ENCODE results near the gene YIPF1.
"Not testable (repeated sequence)": the region's sequence is repeated elsewhere in the genome, so short reads cannot be mapped to it uniquely, and the experiment has no call there.

YIPF1 gene

GRCh38 chr1:53893999-53894636 is 4.5 kb upstream of the YIPF1 start, which contains the start of gene DIO1:
DIO1 (plus strand) TSS chr1:53894187; CDS start chr1:53894211, 24 bp downstream.
- DNase-seq, result no peak

DNA sequence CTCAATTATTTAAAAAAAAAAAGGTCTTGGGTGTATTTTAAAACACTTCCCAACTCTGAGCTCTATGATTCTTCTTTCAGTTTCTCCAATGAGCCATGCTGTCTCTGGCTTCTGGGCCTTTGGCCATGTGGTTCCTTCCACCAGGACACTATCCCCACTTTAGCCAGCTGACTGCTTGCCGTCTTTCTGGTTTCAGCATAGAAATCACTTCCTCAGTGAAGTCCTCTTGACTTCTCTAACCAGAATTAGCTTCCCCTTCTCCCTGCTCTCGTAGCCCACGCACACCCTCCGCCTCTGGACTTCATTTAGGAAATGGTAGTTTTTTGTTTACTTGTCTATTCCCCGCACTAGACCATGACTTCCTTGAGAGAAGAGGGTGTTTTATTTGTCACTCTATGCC is 3.3 kb upstream of the YIPF1 start:
- DNase-seq, result no peak

DNA sequence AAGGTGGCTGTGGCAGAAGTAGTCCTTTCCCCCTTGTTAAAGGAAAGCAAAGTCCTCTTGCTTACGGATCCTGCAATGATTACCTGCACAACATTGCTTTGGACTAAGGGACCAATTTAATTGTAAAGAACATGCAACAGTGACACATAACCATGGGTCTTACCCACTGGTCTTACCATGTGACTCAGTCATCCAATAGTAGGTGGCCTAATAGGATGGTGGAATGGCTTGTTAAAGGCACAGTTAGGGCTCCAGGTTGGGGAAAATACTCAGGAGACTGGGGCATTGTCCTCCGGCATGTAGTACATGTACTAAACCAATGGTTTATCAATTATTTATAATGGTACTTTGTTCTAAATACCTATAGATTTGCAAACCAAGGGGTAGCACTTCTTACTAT is 2.1 kb upstream of the YIPF1 start:
- no peak for DNase-seq

GRCh38 chr1:53891018-53891417 is 1.4 kb upstream of the YIPF1 start:
- no peak for DNase-seq

- no peak for DNase-seq
Observed at GRCh38 chr1:53890522-53890941, 935 bp upstream of the YIPF1 start.

DNA sequence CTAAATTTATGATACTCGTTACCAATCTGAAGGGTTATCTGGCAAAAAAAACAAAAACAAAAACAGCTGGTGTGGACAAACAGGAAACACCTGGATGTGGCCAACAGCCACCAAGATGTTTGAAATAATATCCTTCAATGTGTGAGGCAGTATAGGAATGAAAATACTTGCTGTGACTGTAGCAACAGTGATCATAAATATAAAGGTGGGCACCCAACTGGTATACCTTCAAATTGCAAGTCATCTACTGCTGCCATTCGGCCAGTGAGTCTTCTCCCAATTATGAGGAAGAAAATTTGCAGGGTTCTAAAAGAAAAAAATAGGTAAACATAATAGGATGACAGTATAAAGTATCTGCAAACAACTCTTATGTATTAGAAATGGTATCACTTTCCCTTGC is 916 bp downstream of the YIPF1 start:
- no peak for DNase-seq

- not testable (repeated sequence) for DNase-seq
Observed at GRCh38 chr1:53883600-53883999, 6.0 kb downstream of the YIPF1 start.

DNA sequence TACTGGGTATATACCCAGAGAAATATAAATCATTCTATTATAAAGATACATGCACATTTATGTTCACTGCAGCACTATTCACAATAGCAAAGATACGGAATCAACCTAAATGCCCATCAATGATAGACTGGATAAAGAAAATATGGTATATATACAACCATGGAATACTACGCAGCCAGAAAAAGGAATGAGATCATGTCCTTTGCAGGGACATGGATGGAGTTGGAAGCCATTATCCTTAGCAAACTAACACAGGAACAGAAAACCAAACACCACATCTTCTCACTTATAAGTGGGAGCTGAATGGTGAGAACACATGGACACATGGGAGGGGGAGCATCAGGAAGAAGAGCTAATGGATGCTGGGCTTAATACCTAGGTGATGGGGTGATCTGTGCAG is 7.7 kb downstream of the YIPF1 start:
- DNase-seq, result not testable (repeated sequence)

- peak; percentile 57 for DNase-seq
Observed at GRCh38 chr1:53878492-53879105, 11.0 kb downstream of the YIPF1 start.

GRCh38 chr1:53875150-53875549 is 14.4 kb downstream of the YIPF1 start:
- DNase-seq, result not testable (repeated sequence)

DNA sequence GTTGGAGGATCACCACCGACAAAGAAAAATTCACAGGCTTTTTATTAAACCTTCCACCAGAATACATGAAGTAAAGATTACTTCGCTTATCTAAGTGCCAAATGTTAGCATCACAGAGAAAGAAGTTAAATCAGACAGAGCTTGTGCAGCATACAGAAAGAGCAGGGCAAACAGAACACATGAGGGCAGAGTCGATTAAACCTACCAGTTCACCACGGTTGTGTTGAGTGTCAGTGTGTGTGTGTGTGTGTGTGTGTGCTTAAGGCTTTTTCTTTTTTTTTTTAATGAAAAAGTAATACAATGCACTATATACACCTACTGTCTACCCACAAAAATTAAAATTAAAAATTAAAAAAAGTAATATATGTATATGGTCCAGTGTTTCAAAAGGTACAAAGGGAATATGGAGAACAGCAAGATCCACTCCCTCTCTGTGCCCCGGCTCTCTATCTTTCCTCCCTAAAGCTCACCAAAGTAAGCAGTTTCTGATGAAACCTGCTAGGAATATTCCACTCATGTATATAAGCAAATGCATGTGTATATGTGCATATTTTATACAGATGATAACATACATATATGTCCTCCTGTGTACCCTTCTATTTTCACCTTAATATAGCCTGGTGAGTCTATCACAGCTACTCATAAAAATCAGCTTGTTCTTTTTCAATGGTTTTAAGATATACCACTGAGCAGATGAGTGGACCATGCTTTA is 17.7 kb downstream of the YIPF1 start:
- DNase-seq, result no peak

- DNase-seq, result no peak
Observed at GRCh38 chr1:53871221-53871620, 18.4 kb downstream of the YIPF1 start.

DNA sequence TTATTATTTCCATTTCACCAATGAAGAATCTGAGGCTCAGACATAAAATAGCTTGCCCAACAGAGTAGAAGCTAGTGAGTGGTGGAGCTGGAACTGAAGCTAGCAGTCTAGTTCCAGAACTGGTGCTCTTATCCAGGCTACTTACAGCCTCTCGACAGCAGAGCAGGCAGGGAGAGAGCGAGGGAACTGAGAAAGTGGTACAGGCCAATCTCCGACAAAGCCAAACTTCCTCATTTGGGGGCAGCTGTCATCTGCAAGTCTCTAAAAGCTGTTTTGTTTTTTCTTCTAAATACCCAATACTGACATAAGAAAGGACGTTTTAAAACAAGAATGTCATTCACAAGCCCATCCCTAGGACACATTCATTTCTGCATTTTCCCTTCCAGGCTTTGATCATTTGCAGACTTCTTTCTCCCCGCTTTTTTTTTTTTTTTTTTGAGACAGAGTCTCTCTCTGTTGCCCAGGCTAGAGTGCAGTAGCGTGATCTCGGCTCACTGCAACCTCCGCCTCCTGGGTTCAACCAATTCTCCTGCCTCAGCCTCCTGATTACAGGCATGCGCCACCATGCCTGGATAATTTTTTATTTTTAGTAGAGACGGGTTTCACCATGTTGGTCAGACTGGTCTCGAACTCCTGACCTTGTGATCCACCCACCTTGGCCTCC is 20.0 kb downstream of the YIPF1 start:
- DNase-seq, result no peak

DNA sequence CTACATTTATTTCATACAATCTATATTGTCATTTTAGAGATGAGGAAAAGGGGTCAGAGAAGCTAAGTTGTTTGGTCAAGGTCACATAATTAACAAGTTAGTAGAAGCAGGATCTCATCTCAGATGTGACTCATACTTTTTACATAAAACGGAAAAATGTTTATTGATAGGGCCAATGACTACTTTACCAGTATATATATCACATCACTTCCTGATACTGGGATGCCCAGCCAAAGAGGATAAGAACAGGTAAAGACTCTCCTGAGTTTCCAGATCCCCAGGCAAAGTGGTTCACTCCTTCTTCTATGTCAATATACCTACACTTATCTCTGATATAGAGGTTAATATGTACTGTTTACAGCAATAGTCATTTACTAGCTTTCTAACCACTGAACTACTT is 21.0 kb downstream of the YIPF1 start:
- no peak for DNase-seq

DNA sequence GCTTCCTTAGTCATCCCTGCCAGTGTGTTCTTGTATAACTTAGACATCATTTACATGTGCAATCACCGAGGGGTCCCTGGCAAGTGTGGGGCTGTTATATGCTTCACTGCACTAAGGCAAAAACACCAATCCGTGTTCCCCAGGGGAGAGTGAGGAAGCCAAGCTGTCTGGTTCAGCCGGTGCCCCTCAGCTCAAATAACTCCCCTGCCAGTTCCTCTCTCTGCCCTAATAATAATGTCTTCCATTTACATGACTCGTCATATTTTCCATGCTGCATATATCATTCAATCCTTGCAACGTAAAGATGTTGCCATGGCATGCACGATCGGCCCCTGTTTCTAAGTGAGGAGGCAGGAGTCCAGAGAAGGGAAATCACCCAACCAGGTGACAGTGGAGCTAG is 27.1 kb downstream of the YIPF1 start:
- DNase-seq, result no peak

GRCh38 chr1:53860967-53861411 is 28.6 kb downstream of the YIPF1 start:
- peak; percentile 63 for DNase-seq

GRCh38 chr1:53851571-53852285 is 37.9 kb downstream of the YIPF1 start:
- DNase-seq, result no peak

DNA sequence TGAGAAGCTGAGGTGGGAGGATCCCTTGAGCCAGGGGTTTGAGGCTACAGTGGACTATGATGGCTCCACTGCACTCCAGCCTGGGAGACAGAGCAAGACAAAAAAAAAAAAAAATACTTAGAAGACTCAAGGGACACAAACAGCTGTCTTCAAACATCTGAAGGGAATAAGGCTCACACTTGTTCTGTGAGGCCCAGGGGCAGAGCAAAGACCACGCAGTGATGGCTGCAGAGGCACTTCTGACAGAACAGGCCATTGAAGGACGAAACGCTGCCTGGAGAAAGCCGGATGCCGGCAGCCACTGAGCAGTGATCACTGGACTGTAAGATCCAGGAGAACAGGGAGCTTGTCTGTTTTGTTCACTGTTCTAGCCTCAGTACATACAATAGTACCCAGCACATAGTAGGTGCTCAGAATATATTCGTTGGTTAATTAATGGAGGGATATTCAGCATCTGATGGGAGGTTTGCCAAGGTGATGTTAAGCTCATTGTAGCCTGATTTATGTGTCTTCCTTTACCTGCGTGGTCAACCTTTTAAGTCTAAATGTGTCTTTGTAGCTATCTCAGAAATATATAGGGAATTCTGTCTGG is 39.4 kb downstream of the YIPF1 start:
- no peak for DNase-seq

- DNase-seq, result no peak
Observed at GRCh38 chr1:53847980-53848379, 41.6 kb downstream of the YIPF1 start.

DNA sequence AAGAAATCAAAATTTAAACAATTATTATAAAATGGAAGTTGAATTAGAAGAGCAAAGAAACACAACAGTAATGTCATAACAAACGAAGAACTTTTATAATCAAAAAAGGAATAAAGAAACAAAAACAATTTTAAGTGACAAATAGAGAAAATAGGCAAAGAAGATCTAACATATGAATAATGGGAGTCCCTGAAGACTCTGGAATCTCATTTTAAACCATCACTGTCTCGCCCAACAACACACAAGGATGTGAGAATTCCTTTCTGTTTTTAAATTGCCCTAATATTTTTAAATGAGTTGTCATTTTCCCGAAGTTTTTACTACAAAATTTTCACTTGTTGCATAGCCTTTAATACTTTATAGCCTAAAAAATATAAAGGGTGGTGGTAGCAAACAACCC is 47.2 kb downstream of the YIPF1 start:
- DNase-seq, result no peak

DNA sequence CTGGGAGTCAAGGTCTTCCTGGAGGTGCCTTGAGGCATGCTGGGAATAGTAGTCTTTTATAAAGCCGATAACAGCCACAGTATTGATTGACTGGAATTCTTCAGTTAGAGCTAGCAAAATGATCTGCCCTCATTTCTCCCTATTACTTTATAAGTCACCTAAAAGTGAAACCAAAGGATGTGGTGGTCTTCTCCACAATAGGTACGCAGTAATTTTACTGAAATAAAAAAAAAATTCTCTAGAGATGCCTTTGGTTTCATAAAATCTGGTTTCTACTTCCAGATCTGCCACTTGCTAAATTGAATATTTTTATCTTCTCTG is 51.0 kb downstream of the YIPF1 start:
- DNase-seq, result no peak

GRCh38 chr1:53837924-53838653 is 51.5 kb downstream of the YIPF1 start, which contains the start of gene NDC1:
NDC1 (minus strand) TSS chr1:53838296; CDS start chr1:53838261, 35 bp downstream.
- DNase-seq, result peak; percentile 95

All from activated CD4-positive, alpha-beta T cell treated with anti-CD3 and anti-CD28 coated beads, Interleukin-2, Interleukin-6, amounts not matched to agents 100 ng/mL and 50 ng/mL, durations not matched to agents 16 hours and 8 hours (primary cell).